ENCODE results near the gene GTF2B.
"Not testable (repeated sequence)": the region's sequence is repeated elsewhere in the genome, so short reads cannot be mapped to it uniquely, and the experiment has no call there.

GTF2B gene, protein sequence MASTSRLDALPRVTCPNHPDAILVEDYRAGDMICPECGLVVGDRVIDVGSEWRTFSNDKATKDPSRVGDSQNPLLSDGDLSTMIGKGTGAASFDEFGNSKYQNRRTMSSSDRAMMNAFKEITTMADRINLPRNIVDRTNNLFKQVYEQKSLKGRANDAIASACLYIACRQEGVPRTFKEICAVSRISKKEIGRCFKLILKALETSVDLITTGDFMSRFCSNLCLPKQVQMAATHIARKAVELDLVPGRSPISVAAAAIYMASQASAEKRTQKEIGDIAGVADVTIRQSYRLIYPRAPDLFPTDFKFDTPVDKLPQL

GRCh38 chr1:88891318-88891950 lies at the start of gene GTF2B:
GTF2B (minus strand) TSS chr1:88891567; CDS start chr1:88891499, 68 bp downstream.
- DNase-seq (ENCODE audit: low spot score) = peak; percentile 98

DNA sequence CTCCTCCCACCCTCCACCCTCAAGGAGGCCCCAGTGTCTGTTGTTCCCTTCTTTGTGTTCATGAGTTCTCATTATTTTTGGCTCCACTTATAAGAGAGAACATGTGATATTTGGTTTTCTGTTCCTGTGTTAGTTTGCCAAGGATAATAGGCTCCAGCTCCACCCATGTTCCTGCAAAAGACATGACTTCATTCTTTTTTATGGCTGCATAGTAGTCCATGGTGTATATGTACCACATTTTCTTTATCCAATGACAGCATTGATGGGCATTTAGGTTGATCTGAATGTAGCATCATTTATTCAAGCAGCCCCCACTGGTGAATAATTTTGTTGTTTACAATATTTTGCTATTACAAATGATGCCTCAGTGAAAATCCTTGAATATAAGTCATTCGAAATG lies 47.2 kb upstream of the GTF2B start:
- not testable (repeated sequence) for DNase-seq (ENCODE audit: low spot score)

GRCh38 chr1:88936760-88937342 lies 45.5 kb upstream of the GTF2B start:
- no peak for DNase-seq (ENCODE audit: low spot score)

DNA sequence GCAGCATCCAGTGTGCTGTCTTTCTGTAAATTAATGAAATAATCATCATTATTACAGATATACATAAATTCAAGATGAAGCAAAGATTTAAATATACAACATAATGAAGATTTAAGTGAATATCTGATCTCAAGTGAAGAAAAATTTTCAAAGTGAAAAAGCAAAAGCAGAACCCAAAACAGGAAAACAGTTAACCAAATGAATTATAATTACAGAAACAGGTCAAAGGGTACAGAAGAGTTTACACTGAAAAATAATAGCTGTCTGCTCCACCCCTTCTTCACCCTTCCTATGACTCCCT lies 44.8 kb upstream of the GTF2B start:
- no peak for DNase-seq (ENCODE audit: low spot score)

GRCh38 chr1:88935522-88936222 lies 44.3 kb upstream of the GTF2B start:
- peak; percentile 76 for DNase-seq (ENCODE audit: low spot score)

GRCh38 chr1:88930176-88930575 lies 38.8 kb upstream of the GTF2B start:
- DNase-seq (ENCODE audit: low spot score) = not testable (repeated sequence)

DNA sequence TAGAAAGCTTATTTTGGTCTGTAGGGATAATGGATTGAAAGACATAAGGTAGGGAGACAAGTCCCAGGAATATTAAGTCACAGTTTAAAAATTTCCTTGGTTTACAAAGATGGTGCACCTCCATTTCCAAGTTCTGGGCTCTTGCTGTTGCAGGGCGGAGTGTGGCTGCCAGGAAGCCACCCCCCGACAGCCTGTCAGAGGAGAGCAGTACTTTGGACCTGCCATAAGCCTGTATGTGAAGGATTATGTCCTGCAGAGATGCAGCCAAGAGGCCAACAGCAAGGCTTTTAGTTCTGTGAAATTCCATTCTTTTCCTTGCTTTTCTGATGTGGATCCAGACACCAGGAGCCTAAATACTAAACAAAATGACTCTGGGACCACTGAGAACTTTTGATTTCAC lies 31.9 kb upstream of the GTF2B start:
- DNase-seq (ENCODE audit: low spot score) = no peak

DNA sequence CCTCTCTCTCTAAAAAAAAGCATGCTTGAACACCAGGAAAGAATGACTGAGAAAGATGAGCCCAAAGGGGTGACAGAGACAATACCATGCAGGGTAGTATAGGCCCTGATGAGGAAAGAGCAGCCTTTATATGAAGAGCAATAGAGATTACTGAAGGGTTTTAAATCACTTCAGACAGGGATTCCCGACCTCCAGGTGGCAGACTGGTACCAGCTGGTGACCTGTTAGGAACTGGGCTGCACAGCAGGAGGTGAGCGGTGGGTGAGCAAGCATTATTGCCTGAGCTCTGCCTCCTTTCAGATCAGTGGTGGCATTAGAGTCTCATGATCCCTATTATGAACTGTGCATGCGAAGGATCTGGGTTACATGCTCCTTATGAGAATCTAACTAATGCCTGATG lies 30.8 kb upstream of the GTF2B start:
- no peak for DNase-seq (ENCODE audit: low spot score)

DNA sequence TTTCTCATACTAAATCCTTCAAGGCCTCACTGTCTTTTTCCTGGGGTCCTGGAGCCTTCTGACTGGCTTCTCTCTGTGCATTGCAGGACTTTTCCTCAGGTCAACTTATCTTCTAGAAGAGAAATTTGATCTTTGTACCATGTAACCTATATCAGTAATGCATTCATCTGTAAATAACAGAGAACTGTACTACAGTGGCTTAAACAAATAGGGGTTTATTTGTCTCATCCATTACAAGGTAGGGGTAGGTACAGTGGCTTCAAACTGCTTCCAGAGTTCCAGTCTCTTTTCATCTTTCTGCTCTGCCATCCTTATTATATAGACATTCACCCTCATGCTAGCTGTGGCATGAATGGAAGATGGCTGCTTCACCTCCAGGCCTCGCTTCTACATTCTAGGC lies 29.5 kb upstream of the GTF2B start:
- no peak for DNase-seq (ENCODE audit: low spot score)

DNA sequence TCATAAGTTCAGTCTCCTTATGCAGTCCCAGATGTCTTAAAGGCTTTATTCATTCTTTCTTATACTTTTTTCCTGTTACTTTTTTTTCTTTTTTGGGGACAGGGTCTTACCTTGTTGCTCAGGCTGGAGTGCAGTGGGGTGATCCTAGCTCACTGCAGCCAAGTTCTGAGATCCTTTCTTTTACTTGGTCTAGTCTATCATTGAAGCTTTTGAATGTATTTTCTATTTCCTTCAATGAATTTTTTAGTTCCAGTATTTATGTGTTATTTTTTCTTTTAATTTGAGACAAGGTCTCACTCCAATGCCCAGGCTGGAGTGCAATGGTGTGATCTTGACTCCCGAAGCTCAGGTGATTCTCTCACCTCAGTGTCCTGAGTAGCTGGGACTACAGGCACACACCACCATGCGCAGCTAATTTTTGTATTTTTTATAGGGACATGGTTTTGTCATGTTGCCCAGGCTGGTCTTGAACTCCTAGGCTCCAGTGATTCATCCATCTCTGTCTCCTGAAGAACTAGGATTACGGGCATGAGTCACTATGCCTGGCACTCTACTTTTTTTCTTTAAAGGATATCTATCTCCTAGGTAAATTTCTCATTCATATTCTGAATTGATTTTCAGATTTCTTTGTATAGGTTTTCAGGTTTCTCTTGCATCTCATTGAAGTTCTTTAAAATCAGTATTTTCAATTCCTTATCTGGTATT lies 26.1 kb upstream of the GTF2B start:
- DNase-seq (ENCODE audit: low spot score) = peak; percentile 30

- DNase-seq (ENCODE audit: low spot score) = no peak
Measured at GRCh38 chr1:88916883-88917282, 25.5 kb upstream of the GTF2B start.

DNA sequence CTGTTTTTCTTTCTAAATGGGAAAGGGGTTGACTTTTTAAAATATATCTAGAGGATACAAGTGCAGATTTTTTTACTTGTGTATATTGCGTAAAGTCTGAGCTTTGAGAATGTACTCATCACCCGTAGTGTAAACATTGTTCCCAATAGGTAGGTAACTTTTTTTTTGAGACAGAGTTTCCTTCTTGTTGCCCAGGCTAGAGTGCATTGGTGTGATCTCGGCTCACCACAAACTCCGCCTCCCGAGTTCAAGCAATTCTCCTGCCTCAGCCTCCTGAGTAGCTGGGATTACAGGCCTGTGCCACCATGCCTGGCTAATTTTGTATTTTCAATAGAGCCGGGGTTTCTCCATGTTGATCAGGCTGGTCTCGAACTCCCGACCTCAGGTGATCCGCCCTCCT lies 20.4 kb upstream of the GTF2B start:
- DNase-seq (ENCODE audit: low spot score) = not testable (repeated sequence)

DNA sequence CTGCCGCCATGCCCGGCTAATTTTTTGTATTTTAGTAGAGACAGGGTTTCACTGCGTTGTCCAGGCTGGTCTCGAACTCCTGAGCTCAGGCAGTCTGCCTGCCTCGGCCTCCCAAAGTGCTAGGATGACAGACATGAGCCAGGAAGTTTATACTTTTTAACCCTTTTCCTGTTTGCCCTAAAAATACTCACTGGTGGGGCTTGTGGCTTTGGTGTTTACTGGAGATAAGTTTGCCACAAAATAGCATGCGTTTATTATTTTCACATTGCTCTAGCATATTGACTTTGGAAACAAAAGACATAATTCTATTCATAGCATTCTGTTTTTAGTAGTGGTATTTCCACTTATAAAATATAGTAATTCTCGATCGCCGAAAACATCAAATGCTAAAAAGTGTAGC lies 19.8 kb upstream of the GTF2B start:
- no peak for DNase-seq (ENCODE audit: low spot score)

- no peak for DNase-seq (ENCODE audit: low spot score)
Measured at GRCh38 chr1:88910401-88910800, 19.0 kb upstream of the GTF2B start.

DNA sequence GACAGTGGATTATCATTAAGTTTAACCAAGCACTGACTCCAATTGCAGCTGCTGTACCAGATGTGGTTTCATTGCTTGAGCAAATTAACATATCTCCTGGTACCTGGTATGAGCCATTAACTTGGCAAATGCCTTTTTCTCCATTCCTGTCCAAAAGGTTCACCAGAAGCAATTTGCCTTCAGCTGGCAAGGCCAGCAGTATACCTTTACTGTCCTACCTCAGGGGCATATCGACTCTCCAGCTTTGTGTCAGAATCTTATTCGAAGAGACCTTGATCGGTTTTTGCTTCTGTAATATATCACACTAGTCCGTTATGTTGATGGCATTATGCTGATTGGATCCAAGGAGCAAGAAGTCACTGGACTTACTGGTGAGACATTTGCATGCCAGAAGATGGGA lies 9.5 kb upstream of the GTF2B start:
- no peak for DNase-seq (ENCODE audit: low spot score)

GRCh38 chr1:88897070-88897730 lies 5.8 kb upstream of the GTF2B start:
- no peak for DNase-seq (ENCODE audit: low spot score)

GRCh38 chr1:88892357-88892877 lies 1.1 kb upstream of the GTF2B start:
- DNase-seq (ENCODE audit: low spot score) = peak; percentile 98

- DNase-seq (ENCODE audit: low spot score) = peak; percentile 47
Measured at GRCh38 chr1:88891951-88892340, 579 bp upstream of the GTF2B start.

GRCh38 chr1:88890791-88891317 lies 513 bp downstream of the GTF2B start:
- peak; percentile 38 for DNase-seq (ENCODE audit: low spot score)

GRCh38 chr1:88890131-88890530 lies 1.2 kb downstream of the GTF2B start:
- DNase-seq (ENCODE audit: low spot score) = no peak

DNA sequence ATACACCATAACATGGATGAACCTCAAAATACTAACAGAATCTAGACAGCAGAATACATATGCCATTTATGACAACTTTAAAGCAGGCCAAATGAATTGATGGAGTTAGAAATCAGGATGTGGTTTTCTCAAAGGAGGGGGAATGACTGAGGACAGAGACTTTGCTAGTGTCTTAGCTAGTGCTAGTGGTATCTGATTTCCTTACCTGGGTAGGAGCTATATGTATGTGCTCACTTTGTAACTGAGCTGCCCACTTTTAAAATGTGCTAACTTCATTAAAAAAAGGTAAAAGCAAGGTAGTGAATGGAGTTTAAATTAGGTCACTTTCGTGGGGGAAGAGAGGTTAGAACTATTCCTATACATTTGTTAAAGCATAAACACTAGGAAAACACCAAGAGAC lies 2.6 kb downstream of the GTF2B start:
- no peak for DNase-seq (ENCODE audit: low spot score)

Data from RKO (cell line).